Measurements from ENCODE around the gene KCTD1.

The KCTD1 gene

GRCh38 chr18:26464128-26465011 is 84.0 kb downstream of the KCTD1 start:
- DNase-seq (ENCODE audit: extremely low read depth, low read depth) = no peak
- TF ChIP-seq, protein P1, sequence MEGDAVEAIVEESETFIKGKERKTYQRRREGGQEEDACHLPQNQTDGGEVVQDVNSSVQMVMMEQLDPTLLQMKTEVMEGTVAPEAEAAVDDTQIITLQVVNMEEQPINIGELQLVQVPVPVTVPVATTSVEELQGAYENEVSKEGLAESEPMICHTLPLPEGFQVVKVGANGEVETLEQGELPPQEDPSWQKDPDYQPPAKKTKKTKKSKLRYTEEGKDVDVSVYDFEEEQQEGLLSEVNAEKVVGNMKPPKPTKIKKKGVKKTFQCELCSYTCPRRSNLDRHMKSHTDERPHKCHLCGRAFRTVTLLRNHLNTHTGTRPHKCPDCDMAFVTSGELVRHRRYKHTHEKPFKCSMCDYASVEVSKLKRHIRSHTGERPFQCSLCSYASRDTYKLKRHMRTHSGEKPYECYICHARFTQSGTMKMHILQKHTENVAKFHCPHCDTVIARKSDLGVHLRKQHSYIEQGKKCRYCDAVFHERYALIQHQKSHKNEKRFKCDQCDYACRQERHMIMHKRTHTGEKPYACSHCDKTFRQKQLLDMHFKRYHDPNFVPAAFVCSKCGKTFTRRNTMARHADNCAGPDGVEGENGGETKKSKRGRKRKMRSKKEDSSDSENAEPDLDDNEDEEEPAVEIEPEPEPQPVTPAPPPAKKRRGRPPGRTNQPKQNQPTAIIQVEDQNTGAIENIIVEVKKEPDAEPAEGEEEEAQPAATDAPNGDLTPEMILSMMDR (IDR thresholded peaks at IDR 0.05; ENCODE audit: low read depth, low read length, missing control alignments) = no peak
- H3K4me3 ChIP-seq (replicated peaks; ENCODE audit: low read depth, low read length) = no peak overlapping the region

- TF ChIP-seq, protein P1 (IDR thresholded peaks at IDR 0.05; ENCODE audit: low read depth, low read length, missing control alignments) = no peak
- no peak overlapping the region for H3K4me3 ChIP-seq (replicated peaks; ENCODE audit: low read depth, low read length)
- no peak for DNase-seq (ENCODE audit: extremely low read depth, low read depth)
These were observed 86.0 kb downstream of the KCTD1 start for GRCh38 chr18:26462355-26462754.

DNA sequence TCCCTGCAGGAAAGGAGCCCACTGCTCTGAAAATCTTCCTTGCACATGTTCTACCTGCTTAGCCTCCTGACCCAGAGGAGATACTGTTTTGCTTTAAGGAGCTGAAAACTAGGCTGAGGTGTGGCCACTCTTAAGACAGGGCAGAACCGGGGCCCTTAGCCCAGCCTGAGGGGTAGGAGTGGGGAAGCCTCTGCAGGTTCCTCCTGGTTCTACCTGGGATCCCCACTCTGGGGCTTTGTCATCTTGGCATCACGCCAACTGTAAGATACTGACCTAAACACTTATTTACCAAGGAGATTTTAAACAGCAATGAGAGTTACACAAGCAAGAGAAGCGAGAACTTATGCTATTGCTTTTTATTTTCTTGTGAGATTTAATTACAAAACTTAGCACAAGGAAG is 86.9 kb downstream of the KCTD1 start:
- TF ChIP-seq, protein P1 (IDR thresholded peaks at IDR 0.05; ENCODE audit: low read depth, low read length, missing control alignments) = no peak
- DNase-seq (ENCODE audit: extremely low read depth, low read depth) = no peak
- H3K4me3 ChIP-seq (replicated peaks; ENCODE audit: low read depth, low read length) = no peak overlapping the region

DNA sequence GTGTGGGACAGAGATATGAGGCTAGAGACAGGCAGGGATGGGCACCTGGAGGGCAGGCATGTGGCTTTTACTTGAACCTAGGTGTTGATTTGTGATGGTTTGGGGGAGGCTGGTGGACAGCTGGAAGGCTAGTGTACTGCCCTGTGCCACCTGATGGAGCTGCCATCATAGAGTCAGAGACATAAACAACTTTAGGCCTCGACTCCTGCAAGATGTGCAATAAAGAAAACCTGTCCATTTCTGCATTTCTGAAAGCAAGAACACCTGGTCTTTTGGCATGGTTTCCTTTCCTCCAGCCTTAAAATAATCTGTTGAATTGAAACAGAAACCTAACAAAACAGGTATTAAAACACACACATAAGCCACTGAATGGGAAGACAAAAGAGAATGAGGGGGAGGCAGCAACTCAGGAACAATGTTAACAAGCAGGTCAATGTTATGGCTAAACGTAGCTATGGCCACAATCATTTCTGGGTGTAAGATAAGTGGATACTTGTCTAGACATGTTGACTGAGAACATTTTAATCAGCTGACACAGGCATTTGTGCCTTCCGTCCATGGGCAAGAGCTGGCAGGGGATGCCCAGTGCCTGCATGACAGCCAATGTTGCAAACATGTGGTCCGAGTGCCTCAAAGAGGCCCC is 87.8 kb downstream of the KCTD1 start:
- TF ChIP-seq, protein P1 (IDR thresholded peaks at IDR 0.05; ENCODE audit: low read depth, low read length, missing control alignments) = no peak
- H3K4me3 ChIP-seq (replicated peaks; ENCODE audit: low read depth, low read length) = no peak overlapping the region
- no peak for DNase-seq (ENCODE audit: extremely low read depth, low read depth)

GRCh38 chr18:26459884-26460283 is 88.5 kb downstream of the KCTD1 start:
- no peak for DNase-seq (ENCODE audit: extremely low read depth, low read depth)
- no peak overlapping the region for H3K4me3 ChIP-seq (replicated peaks; ENCODE audit: low read depth, low read length)
- TF ChIP-seq, protein P1 (IDR thresholded peaks at IDR 0.05; ENCODE audit: low read depth, low read length, missing control alignments) = no peak

DNA sequence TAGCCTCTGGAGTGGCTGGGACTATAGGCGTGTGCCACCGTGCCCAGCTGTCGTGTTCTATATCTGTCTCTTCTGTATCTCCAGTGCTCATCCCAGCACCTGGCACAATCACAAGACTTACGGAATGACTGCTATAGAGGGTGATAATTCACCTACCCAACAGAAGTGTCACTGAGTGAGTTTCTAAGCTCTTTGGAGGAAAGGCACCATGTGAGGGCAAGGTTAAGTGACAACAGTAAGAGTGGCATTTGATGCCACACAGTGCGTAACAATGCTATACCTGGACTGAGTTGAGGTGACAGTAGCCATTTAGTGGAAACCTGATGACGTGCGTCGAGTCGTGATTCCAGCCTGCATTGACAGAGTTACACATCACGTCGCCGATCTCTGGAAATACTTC is 89.0 kb downstream of the KCTD1 start:
- H3K4me3 ChIP-seq (replicated peaks; ENCODE audit: low read depth, low read length) = no peak overlapping the region
- TF ChIP-seq, protein P1 (IDR thresholded peaks at IDR 0.05; ENCODE audit: low read depth, low read length, missing control alignments) = no peak
- DNase-seq (ENCODE audit: extremely low read depth, low read depth) = no peak

Data from HFF-Myc (cell line).